Activated CD8-positive, alpha-beta memory T cell treated with anti-CD3 and anti-CD28 coated beads for 24 hours (primary cell): ENCODE results near the gene CCDC92.
"Not testable (repeated sequence)": the region's sequence is repeated elsewhere in the genome, so short reads cannot be mapped to it uniquely, and the experiment has no call there.

Experiments
- DNase-seq: peaks from one replicate; pipeline ENCODE4 v3.0.0-alpha.2; 2020

The CCDC92 gene

GRCh38 chr12:123947531-123947930 lies 25.1 kb downstream of the CCDC92 start:
- DNase-seq, result not testable (repeated sequence)

- DNase-seq, result peak; percentile 32
Observed at GRCh38 chr12:123946516-123947505, 25.8 kb downstream of the CCDC92 start.

DNA sequence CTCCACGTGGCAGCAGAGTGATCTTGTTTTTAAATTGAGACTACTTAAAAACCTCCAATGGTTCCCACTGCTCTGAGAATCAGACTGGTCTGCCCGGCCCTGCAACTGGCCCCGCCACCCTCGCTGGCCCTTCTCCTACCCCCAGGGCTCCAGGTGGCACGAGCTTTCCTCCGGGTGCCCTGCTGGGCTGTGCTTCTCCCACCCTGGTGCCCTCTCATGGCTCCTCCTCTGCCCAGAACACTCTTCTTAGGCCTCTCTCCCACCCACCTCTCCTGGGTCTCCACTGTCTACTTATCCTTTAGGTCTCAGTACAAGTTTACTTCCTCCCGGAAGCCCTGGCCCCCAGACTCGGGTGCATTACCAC lies 26.5 kb downstream of the CCDC92 start:
- peak; percentile 43 for DNase-seq

DNA sequence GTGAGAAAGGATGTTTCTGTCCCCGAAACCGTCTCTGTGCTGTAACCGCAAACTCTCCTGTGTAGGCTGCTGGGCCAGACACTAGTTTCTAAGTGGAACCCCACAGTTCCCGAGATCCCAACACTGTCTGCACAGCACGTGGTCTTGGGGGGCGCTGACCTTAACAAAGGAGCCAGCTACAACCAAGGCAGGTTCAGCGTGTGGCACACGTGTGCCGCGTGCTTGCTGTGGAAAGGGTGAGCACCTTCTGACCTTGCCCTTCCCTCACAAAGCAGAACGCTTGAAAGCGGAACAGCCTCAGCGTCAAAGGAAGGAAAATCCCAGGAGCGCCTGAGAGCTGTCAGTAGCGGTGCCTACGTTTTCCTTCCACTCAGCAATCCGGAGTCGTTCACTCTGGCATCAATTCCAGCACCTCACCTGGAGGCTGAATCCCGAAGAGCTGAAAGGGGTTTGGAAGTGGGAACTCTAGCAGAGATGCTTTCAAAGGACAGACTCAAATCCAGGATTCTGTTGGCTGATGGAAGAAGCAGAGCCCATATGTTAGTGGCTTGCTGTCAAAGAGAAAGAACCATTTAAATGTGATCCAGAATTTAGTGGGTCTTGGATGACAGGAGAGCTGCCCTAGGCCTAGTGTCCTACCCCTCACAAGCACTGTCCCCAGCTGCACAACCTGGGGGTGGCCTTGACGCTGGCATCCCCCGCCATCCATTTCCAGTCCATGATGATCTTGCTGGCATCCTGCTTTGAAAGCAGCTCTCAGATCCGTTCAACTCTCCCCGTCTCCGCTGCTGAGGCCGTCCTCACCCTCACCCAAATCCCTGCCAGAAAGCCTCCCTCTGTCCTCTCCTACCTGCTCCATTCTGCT lies 27.1 kb downstream of the CCDC92 start:
- DNase-seq, result peak; percentile 30

DNA sequence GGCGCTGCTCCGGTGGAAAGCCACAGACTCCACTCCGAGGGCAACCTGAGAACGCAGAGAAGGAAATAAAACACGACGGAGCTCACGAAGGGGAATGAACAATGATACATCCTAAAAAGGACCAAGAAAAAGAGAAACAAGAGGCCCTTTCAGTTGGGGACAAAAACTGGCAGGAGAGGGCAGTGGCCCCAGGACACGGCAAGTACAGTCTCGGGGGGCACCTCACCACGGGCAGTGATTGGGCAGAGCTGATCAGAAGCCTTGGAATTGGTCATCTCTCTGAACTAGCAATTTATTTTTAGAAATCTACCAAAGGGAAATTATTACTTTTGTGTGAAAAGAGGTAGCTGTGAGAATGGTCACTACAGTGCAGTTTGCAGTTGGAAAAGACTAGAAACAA lies 27.9 kb downstream of the CCDC92 start:
- peak; percentile 40 for DNase-seq

- DNase-seq, result peak; percentile 28
Observed at GRCh38 chr12:123943816-123944215, 28.8 kb downstream of the CCDC92 start.

GRCh38 chr12:123942911-123943648 lies 29.6 kb downstream of the CCDC92 start:
- peak; percentile 26 for DNase-seq

DNA sequence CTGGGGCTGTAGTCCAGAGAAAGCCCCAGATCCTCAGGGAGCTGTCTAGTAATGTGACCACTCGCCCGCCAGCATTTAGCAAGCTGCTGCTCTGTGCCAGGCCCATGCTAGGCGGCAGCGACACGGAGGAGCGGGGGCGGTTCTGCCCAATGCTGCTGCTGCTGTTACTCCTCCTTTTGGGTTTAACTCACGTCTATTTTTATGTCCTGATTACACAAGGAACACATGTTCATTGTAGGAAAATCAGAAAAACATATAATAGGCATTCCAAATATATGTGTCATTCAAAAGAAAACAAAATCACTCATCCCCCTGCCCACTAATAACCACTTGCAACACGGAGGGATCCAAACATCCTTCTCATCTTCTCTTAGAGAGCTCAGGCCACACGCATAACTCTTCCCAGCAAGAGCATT lies 30.4 kb downstream of the CCDC92 start:
- DNase-seq, result no peak

DNA sequence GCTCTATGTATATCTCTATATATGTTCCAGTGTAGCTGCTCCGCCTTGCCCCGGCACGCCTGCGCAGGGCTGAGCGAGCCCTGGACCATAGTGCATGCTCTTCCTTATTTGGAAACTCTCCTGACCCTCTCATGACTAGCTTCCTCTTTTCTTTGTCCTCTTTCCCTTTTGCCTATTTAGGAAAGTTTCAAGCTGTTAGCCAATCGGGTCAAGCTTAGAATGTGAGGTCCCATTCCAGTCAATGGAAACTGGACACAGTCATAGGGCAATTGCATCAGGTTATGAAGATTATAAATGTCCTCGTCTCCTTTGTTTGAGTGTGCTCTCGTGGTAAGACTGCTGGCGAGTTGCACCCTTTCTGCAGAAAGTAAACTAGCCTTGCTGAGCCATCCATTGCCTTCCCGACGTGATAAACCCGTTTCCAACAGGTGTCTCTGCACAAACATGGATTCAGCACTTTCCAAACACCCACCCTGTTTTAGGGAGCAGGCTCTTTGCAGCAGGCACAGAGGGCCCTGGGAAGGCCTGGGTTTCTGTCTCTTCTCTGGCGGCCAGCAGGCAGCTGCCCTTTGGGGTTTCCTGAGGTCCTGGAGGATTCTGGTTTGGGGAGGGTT lies 30.9 kb downstream of the CCDC92 start:
- no peak for DNase-seq

- no peak for DNase-seq
Observed at GRCh38 chr12:123941000-123941399, 31.6 kb downstream of the CCDC92 start.

DNA sequence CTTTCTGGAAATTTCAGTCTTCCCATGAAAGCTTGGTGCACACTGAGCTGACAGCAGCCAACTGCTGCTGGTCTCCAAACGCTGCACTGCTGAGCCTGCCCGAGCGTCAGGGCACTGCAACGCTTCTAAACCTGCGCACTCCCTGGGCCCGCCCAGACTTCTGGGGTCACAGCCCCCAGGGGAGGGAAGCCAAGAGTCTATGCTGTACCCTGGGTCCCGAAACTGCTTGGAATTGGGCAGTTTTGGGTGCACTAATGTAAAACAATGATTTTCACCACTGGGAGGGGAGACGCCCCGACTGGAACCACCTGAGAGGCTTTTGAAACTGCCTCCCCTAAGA lies 32.0 kb downstream of the CCDC92 start:
- no peak for DNase-seq

DNA sequence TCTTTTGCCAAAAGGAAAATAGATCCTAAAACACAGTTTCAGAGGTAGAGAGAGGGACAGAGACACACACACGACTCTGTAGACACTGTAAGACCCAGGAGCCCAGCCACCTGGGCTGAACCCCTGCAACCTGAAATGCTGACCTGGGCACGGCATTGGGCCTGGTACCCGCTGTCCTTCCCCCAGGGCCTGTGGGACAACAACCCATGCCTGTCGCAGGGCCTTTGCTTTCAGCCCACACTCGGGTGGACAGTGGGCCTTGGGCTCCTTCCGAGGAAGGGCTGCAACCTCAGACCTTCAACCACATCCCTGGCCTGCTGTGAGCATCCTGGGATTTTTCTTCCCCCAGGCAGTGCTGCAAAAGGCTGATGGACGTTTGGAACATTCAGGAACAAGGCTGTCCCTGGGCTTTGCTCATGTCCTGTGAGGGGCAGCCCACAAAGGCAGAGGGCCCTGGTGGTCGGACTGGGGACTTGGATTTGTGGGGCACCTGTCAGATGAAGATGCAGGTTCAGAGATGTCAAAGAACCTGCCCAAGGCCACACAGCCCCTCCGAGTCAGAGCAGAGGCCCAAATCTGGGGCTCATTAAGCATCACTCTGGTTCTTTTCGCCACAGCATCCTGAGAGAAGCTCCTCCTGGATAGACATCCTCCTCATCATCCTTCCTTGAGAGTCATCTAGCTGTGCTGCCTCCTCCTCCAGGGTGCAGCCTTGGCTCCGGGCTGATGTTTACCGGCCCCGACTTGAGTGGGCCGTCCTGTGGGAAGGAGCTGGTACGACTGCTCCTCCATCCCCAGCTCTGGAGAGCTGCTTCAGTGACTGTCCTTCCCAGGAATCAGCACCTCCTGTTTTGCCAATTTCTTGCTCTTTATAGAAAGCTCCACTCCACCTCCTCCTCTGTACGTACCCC lies 32.7 kb downstream of the CCDC92 start:
- DNase-seq, result no peak

DNA sequence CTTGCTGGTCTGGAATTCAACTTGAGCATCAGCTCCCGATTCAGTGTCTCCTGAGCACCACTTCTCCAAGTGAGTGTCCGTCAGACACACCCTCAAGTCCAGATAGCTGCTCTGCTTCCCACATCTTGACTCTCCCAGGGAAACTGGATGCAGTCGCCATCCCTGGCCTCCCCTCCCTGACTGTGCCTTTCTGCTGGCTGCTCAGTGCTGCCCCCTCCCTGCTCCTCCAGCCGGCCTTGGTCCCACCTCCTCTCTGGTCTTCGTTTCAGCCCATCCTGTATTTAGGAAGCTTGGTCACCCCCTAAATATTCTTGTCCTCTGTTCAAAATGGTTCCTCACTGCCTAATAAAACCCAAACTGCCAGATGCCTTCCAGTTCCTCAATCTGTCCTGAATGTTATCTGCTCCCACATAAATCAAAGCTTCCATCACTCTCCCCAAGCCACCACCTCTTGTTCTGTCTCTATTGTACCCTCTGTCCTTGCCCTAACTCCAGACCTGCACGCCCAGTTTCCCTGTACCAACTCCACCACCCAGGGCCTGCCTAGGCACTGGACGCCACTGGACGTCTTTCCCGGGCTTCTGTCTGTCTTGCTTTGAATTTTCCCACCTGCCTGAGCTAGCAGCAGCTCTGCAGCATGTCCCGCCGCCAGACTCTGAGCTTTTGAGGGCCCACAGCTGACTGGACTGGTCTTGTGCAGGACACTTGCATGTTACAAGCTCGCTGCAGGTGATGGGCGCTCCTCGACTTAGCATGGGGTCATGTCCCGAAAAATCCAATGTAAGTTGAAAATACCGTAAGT lies 33.8 kb downstream of the CCDC92 start:
- no peak for DNase-seq

- peak; percentile 67 for DNase-seq
Observed at GRCh38 chr12:123937707-123938591, 34.7 kb downstream of the CCDC92 start.

GRCh38 chr12:123936956-123937706 lies 35.5 kb downstream of the CCDC92 start:
- no peak for DNase-seq

DNA sequence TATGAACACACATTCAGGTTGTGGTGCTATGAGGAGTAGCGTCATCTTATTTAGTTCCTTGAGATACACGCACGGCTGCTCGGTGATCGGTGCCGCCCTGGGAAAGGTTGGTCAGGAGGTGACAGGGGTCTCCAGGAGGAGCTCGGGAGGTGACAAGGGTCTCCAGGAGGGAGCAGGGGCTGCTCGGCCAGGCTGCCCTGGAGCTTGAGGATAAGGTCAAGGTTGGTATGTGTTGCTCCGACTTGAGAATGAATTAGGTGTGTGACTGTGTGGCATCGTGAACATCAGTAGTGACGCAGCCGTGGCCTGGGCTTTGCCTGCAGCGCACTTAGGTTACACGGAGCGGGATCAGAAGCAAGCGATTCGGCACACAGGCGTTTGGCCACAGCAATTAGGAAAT lies 36.2 kb downstream of the CCDC92 start:
- no peak for DNase-seq

- no peak for DNase-seq
Observed at GRCh38 chr12:123935956-123936355, 36.7 kb downstream of the CCDC92 start.

- no peak for DNase-seq
Observed at GRCh38 chr12:123934829-123935228, 37.8 kb downstream of the CCDC92 start.
